Colonic mucosa (tissue), 4 donors: Measurements from ENCODE around the gene SYNE1. TPM values are rescaled to one million over a fixed set of nuclear protein-coding genes. Genes with fewer than 3 reads are reported as not detected.

Source experiments
- DNase-seq: peaks from one replicate; pipeline ENCODE4 v3.0.0-alpha.2; 2020
- H3K27ac ChIP-seq: fragments of 200-600 bp; one replicate; pipeline ENCODE4 v1.8.0; 2021
- H3K27me3 ChIP-seq: fragments of 200-600 bp; one replicate; pipeline ENCODE4 v1.8.0; 2021
- H3K36me3 ChIP-seq: fragments of 200-600 bp; one replicate; pipeline ENCODE4 v1.8.0; 2021
- H3K4me1 ChIP-seq: fragments of 200-600 bp; one replicate; pipeline ENCODE4 v1.8.0; 2021; ENCODE audit warnings: mild to moderate bottlenecking
- H3K4me3 ChIP-seq: fragments of 200-600 bp; one replicate; pipeline ENCODE4 v1.8.0; 2021
- H3K9ac ChIP-seq, 2 donors: one replicate each; pipeline ENCODE4 v1.7.0; 2013; ENCODE audit warnings: control low read depth in 2 of 2, low read depth in 2 of 2, low read length in 2 of 2
- H3K9me3 ChIP-seq: fragments of 200-600 bp; one replicate; pipeline ENCODE4 v1.8.0; 2021
- CTCF ChIP-seq: fragments of 200-600 bp; IDR thresholded peaks from one replicate; pipeline ENCODE4 v1.8.0; 2022; ENCODE audit warnings: antibody characterized with exemption, mild to moderate bottlenecking
- intact Hi-C: fragments of 100-400 bp; cut with DNase I; formaldehyde crosslinking; loops from one replicate; pipeline ENCODE4 v1.14.1; 2022
- total RNA-seq, 2 donors: library from RNA; stranded (reverse); fragmentation: NEBNext Ultra II Directional in 1 of 2; extraction: Animal tissue kit (Norgen Biotek cat#: 25700) in 1 of 2; gene quantifications; one replicate each; pipeline ENCODE4 v1.2.1, GENCODE V29; 2021
- donor health status: healthy.
- donor health status: DM: no; HTN: no; CAD: no.
- donor health status: DM: no; HTN: no; CAD: no.

Gene SYNE1
- total RNA-seq, 2 donors from 2014 or later, result 11.6 to 23.7 TPM

DNA sequence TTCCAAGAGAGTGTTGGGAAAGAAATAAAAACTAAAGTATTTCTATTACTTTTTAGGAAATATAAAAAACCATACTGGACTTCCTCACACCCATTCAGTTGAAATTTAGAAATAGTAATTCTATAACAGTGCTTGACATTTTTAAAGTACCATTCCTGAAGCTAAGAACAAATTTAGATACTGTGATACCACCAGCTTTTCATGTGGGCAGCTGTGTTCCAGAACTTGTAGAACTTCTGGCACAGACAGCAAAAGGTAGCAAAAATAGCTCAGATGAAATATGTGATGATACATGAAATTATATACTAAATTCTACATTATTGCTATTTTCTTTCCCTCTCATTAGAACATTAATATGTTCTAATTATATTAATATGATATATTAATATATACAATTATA lies 346.5 kb downstream of the SYNE1 start:
- no peak for DNase-seq
- Histone ChIP-seq H3K4me1 (no peaks in the 10 kb centered on the region), H3K9ac (no peak overlapping the region), H3K36me3 (no peaks in the 10 kb centered on the region), H3K27ac (no peak overlapping the region), H3K4me3 (no peak overlapping the region), H3K9me3 (no peaks in the 10 kb centered on the region), H3K27me3 (no peaks in the 10 kb centered on the region)
- no peak for TF ChIP-seq CTCF
- intact Hi-C loops, result no loop called here

- H3K27ac ChIP-seq, result no peak overlapping the region
- no peaks in the 10 kb centered on the region for H3K9me3 ChIP-seq
- H3K4me1 ChIP-seq, result no peaks in the 10 kb centered on the region
- no peaks in the 10 kb centered on the region for H3K36me3 ChIP-seq
- peak; percentile 36 for DNase-seq
- no peak overlapping the region for H3K4me3 ChIP-seq
- TF ChIP-seq CTCF, result no peak
- H3K27me3 ChIP-seq, result no peaks in the 10 kb centered on the region
- no peak overlapping the region for H3K9ac ChIP-seq
- intact Hi-C loops, result no loop called here
Observed at GRCh38 chr6:152277826-152278329, 359.3 kb downstream of the SYNE1 start.

GRCh38 chr6:152273638-152274037 lies 363.5 kb downstream of the SYNE1 start:
- no peak for TF ChIP-seq CTCF
- H3K36me3 ChIP-seq, result no peaks in the 10 kb centered on the region
- H3K9ac ChIP-seq, result no peak overlapping the region
- intact Hi-C loops, result no loop called here
- H3K9me3 ChIP-seq, result no peaks in the 10 kb centered on the region
- DNase-seq, result no peak
- no peak overlapping the region for H3K4me3 ChIP-seq
- no peaks in the 10 kb centered on the region for H3K27me3 ChIP-seq
- H3K27ac ChIP-seq, result no peak overlapping the region
- peaks cover 4% of the 10 kb centered on the region for H3K4me1 ChIP-seq

- no peak for TF ChIP-seq CTCF
- Histone ChIP-seq H3K4me1 (peaks cover 4% of the 10 kb centered on the region), H3K27ac (peak overlapping the region; percentile 9), H3K9me3 (no peaks in the 10 kb centered on the region), H3K4me3 (no peak overlapping the region), H3K36me3 (no peaks in the 10 kb centered on the region), H3K27me3 (no peaks in the 10 kb centered on the region), H3K9ac (no peak overlapping the region)
- intact Hi-C loops, result no loop called here
- DNase-seq, result peak; percentile 32
Observed at GRCh38 chr6:152273002-152273401, 364.2 kb downstream of the SYNE1 start.

DNA sequence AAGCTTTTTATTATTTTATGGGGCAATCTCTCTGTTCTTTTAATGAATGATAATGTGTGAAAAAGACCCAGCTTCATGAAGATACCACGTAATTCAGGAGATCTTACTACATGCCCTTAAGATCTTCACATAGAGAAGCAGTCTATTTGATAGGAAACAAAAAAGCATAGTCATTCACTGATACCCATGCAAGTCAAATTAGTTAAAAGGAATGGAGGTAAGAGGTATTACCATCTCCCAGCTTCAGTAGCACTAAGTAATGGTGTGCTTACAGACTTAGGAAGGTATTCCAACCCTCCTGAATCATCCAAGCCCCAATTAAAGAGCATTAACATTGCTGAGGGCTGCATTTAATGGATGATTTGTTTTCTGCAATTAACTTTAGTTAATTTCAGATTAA lies 364.7 kb downstream of the SYNE1 start:
- Histone ChIP-seq H3K9me3 (no peaks in the 10 kb centered on the region), H3K27ac (peak overlapping the region; percentile 9), H3K36me3 (no peaks in the 10 kb centered on the region), H3K9ac (no peak overlapping the region), H3K4me3 (no peak overlapping the region), H3K4me1 (peaks cover 4% of the 10 kb centered on the region), H3K27me3 (no peaks in the 10 kb centered on the region)
- no peak for DNase-seq
- intact Hi-C loops, result no loop called here
- TF ChIP-seq CTCF, result no peak
